GM21390 (cell line): ENCODE results near the gene PI4KA.
"Not testable (repeated sequence)": the region's sequence is repeated elsewhere in the genome, so short reads cannot be mapped to it uniquely, and the experiment has no call there.

Source experiments
- ATAC-seq: cut with Tn5 transposase; IDR thresholded peaks from one replicate; pipeline ENCODE4 v1.9.1; 2021; ENCODE audit not compliant: unreplicated experiment

The PI4KA gene

GRCh38 chr22:20732431-20732830 lies 126.2 kb downstream of the PI4KA start:
- not testable (repeated sequence) for ATAC-seq

- no peak for ATAC-seq
These were observed 129.4 kb downstream of the PI4KA start for GRCh38 chr22:20729194-20729593.

GRCh38 chr22:20728523-20729190 lies 130.0 kb downstream of the PI4KA start:
- no peak for ATAC-seq

DNA sequence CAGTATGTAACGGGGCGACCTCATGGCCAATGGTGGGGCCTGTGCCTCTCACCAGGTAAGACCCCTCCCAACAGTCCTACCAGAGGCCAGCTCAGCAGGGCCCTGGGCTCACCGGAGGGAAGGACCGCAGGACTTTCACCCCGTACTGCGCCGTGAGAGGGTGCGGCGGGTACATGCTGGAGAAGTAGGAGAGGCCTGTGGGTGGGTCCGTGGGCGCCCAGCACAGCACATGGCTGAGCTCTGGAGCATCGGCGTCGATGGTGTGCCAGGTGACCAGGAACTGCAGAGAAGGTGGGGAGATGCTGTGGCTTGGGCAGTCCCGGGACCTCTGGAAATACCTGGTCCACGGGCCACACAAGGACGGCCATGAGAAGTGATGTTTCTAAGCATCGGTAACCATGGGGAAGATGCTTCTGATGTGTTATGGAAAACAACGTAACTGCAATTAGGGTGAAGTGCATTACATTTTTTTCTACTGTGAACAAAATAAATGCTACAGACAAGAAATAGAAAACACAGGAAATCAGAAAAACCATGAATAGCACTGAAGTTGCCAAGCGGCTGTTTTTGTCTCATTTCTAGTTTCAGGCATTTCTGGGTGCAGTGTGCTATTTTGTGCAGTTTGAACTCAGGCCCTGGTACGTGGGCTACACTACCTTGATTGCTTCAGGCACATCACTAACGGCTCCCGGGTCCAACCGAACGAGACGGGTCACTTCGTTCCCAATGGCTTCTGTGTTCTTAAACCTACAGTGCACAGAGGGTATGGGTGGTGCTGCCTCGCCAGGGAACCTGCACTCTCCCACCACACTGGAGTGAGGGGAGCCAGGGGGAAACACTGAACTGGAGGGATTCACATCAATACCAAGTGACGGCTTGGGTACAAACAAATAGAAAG lies 131.2 kb downstream of the PI4KA start:
- no peak for ATAC-seq

GRCh38 chr22:20725987-20726558 lies 132.5 kb downstream of the PI4KA start:
- ATAC-seq, result no peak

DNA sequence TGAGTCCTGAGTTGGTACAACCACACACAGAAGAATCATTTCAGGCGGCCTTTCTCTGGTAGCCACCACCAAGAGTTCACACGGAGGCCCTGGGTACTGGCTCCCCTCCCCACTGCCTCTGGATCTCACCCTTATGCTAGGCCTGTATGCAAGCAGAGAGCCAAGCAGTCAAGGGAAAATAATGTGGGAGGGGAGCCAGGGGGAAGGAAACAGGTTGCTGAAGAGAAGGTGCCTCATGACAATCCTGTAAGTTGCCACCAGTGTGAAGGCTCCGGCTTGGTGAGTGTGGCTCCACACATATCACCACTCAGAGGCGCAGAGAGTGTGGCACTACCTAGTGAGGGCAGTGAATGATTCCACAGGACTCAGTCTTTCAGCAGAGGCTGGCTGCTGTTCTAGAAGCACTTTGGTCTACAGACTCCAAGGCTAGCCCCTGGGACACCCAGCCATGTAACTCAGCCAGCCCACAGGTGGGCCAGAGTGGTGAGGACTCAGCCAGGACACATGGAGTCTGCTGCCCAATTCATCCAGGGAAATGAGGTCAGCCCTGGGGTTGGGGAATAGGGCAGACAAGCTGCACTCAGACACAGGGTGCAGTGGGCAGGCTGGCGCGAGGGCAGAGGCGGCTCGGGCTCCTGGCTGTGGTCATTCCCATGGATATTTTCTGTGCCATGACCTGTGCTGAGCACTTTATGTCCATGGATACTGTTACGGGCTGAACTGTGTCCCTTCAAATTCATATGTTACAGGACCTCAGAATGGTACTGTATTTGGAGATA lies 133.7 kb downstream of the PI4KA start:
- ATAC-seq, result no peak

GRCh38 chr22:20721409-20722218 lies 137.0 kb downstream of the PI4KA start:
- ATAC-seq, result no peak

- ATAC-seq, result no peak
These were observed 137.8 kb downstream of the PI4KA start for GRCh38 chr22:20720692-20721408.

- not testable (repeated sequence) for ATAC-seq
These were observed 139.9 kb downstream of the PI4KA start for GRCh38 chr22:20718727-20719126.

DNA sequence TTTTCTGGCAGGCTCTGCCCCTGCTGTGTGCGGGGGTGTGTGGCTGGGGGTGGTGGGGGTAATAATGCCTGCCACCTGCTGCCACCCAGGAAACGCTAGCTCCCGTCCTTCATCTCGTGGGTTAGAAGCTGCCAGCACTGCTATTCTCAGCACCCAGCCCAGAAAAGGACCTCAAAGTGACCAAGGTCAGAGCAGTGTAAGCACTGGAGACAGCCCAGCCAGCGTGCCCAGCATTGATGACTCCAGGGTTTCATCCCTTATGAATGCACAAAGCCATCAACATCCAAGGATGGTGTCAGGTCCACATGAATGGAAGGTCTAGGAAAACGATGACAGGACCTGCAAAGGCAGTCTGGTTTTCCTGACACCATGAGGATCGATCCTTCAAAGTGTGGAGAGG lies 140.6 kb downstream of the PI4KA start:
- not testable (repeated sequence) for ATAC-seq

DNA sequence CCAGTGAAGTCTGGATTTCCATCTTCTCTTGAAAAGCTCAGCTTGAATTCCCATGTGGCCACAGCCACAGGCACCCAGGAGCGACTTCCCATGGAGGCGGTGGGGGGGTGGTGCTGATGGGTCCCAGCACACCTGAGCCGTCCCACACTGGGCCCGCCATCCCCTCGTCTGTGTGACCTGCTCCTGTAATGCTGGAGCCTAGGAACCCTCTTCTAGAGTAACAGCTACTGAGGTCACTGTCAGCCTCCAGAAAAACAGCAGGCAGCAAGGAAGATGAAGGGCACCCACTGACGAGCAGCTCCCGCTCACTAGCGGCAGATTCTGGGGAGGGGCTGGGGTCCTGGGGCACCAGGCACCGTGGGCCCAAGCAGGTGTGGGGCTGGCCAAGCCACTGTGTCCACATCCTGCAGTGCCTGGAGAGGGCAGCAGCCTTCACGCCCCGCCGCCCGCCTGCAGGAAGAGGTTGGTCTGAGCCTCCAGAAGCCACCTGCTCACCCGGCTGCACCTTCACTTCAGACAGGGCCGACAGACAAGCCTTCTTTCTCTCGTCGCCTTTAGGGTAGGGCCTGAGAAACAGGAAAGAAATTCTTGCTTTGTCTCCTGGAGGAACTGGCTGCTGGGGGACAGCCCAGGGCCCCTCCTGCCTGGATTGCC lies 141.3 kb downstream of the PI4KA start:
- not testable (repeated sequence) for ATAC-seq

- ATAC-seq, result not testable (repeated sequence)
These were observed 145.5 kb downstream of the PI4KA start for GRCh38 chr22:20713116-20713515.

DNA sequence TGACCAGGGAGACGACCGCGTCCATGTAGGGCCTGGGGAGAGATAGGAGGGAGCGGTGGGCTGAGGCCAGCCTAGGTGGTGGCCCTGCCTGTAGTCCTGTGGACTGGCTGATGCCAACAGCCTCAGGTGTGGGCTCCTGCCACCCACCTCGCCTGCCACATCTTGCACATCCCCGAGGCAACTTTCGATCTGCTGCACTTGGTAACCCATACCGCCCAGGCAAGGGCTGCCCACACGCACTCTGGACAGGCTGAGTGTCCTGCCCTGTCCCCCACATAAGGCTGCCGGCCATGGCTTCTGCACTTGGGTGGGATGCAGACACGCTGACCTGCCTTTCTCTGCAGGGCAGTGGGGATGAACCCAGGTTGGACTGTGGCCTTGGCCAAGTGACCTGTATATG lies 148.6 kb downstream of the PI4KA start:
- ATAC-seq, result not testable (repeated sequence)

DNA sequence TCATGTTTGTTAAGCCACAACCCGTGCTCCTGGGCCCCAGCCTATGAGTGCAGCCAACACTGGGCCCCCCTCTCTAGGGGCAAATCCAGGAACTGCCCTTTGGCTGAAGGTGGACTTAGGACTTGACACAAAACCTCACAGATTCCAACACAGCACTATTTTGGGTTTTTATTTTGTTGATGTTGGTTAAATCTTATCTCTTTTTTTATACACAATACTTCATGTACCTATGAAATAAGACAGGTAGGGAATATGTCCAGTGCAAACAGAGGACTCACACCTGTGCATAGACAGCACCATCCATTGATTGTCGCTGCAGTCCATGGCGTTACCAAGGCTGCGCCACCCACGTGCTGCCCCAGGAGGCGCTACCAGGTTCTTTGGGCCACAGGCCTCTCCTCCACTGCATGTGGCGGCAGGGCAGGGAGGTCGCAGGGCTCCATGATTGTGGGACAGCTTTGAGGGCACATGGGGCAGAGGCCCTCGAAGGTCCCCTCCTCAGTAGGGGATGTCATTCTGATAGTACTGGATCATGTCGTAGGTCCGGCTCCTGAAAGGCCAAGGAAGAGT lies 151.0 kb downstream of the PI4KA start:
- ATAC-seq, result not testable (repeated sequence)

DNA sequence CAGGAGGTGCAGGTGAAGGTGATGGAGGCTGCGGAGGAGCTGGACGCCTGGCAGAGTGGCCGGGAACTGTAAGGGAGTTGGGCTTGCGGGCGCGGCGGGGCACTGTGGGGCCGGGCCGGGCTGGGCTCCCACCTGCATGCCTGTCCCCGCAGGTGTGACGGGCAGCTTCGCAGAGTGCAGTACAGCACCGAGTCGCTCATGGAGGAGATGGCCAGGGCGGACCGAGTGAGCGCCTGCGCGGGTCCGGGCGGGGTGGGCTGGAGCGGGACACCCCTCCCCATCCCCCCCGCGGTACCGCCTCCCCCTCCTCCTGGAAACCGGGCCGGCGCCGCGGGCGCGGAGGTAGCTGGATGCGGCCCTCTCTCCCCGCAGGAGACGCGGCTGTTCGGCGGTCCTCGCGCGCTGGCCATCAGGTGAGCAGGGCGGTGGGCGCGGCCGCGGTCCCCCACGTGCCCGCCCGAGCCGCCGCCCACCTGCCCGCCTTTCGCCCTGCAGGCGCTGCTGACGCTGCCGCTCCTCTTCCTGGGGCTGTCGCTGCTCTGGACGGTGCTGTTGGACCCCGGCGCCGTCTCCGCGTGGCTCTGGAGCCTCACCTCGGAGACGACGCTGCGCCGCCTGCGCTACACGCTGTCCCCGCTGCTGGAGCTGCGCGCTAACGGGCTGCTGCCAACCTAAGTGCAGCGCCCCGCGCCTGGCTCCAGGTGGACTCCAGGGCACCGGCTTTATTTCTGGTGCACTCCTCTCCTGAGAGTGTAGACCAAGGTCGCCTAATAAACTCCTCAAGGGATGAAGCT lies 154.6 kb downstream of the PI4KA start:
- ATAC-seq, result not testable (repeated sequence)

- peak; percentile 18 for ATAC-seq
These were observed 155.2 kb downstream of the PI4KA start for GRCh38 chr22:20703414-20703806.

DNA sequence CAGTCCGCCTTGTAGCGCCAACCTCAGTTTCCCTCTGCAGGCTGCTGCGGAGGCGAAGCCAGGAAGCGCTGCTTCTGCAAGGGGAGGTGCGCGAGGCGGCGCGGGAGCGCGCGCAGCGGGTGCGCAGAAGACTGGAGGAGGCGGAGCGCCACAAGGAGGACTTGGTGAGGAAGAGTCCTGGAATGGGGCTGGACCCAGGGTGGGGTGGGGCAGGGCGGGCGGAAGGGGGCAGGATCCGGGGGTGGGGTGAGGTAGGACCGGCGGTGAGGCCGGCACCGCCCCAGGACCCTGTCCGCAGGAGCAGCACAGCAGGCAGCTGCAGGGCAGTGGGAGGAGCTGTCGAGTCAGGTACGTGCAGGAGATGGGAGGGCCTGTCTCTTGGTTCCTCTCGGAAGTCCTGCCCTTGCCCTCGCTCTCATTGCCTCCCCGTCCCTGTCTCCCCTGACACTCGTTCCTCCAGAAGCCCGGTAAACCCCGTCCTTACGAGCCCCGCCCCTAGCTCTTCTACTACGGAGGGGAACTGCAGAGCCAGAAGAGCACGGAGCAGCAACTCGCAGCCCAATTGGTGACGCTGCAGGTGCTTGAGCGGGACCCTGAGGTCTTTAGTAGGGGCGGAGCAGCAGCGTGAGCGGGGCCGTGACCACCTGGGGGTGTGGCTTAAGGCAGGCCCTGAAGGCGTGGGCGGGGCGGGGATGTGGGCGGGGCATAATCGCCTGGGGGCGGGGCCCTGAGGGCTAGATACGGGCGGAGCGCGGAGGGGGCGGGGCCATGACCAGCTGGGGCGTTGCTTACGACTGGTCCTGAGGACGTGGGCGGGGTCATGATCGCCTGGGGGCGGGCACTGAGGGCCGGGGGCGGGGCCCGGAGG lies 155.8 kb downstream of the PI4KA start:
- peak; percentile 58 for ATAC-seq
